Germinal center (tissue), 1 donor: ENCODE data around the gene SPPL3.
"Not testable (repeated sequence)": the region's sequence is repeated elsewhere in the genome, so short reads cannot be mapped to it uniquely, and the experiment has no call there.

Source experiments
- DNase-seq: peaks from one replicate; pipeline ENCODE4 v3.0.0; 2012; ENCODE audit warnings: mixed read lengths, low spot score

The SPPL3 gene

DNA sequence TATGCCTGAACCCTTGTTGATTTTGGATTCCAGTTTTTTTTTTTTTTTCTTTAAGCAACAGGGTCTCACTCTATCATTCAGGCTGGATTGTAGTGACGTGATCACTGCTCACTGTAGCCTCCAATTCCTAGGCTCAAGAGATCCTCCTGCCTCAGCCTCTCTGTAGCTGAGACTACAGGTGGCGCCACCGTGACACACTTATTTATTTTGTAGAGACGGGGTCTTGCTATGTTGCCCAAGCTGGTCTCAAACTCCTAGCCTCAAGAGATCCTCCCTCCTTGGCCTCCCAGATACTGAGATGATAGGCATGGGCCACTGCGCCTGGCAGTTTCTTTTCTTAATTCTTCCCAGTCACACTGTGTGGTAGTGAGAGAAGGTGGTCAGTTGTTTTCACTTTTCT lies 153.4 kb downstream of the SPPL3 start:
- no peak for DNase-seq

DNA sequence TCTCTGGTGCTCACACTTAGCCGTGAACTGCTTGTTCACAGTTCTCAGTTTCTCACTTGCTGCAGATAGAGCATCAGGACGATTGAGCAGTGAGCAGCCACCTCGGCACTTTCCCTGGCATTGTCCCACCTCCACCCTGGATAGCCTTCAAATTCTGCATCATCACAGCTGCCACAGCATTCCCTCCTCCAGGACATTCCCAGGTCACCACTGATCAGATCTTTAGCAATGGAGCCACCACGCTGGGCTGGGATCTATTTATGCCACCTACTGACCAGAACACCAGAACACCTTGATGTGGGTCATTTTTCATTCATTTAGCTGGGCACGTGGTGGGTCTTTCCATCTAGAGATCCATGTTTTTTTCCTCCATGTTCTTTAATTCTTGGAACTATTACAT lies 154.9 kb downstream of the SPPL3 start:
- no peak for DNase-seq

DNA sequence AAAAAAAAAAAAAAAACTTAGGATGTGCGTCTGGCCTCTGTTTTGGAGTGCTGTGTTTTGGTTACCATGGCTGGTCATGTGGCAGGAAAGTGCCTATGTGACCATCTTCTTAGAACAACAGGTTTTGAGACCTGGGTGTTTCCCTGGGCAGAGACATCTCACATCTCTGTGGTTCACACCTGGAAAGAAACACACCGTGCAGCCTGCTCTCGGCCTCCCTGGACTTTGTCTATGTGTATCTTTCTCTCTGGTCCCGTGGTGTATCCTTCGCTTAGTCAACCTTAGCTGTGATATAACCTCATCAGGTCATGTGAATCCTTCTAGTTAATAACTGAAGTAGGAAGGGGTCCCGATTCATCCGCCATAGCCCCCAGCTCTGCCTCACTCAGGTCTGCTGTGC lies 155.9 kb downstream of the SPPL3 start:
- no peak for DNase-seq

DNA sequence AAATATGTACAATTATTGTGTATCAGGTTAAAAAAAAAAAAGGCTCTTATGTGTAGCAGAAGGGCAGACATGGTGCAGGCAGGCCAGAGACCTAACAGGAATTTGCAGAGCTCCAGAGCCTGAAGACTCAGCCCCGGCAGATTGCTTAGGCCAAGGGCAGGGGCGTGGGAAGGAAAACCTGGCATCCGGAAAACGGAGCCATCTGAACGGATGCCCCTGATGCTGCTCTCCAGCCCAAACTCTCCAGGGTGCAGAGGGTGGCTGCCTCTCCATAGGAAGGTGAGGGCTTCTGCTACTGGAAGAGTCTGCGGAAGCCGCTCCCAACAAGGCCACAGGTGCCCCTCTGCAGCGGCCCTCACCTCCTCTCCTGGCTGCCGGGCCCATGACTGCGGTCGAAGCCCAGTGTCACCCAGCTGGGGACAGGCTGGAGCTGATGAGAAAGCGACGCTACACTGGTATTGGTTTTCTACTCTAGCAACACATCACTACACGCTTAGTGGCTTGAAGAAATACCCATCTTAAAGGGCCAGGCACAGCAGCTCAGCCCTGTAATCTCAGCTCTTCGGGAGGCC lies 159.2 kb downstream of the SPPL3 start:
- DNase-seq: no peak

DNA sequence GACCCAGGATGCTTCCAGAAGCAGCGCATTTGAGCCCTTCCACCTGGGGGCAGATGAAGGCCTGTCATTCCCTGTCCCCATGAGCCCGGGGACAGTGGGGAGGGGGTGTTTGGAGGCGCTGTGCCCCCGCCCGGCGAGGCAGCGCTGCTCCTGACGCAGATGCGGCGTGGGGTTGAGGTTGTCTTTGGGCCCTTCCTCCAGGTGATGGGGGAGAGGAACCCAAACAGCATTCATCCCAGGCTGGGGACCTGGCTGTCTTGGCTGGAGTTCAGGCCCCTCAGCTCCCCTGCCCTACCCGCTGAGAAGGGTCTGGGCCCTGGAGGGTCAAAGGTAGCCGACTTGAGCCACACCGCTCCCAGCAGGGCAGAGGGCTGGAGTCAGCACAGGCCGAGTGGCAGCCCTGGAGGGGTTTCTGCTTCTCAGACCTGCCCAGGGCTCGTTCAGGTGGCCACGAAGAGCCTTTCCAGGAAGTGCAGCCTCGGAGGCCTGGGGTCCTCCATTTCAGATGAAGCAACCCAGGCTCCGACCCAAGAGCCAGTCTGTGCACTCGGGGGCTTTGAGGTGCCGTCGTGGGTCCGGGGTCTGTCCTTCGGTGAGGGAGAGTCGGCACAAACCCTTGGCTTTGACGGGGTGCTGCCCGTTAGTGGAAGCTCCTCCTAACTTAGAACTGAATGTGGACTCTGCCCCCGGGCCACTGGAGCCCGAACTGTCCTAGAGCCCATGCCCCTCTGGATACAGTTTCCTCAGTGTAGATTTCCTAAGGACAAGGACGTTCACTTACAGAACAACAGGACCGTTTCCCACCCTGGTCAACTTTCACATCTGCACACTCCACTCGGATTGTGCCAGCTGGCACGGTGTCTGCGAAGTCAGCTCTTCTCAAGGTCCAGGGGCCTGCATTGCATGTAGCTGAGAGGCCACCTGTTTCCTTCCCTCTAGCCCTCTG lies 162.4 kb downstream of the SPPL3 start:
- no peak for DNase-seq

DNA sequence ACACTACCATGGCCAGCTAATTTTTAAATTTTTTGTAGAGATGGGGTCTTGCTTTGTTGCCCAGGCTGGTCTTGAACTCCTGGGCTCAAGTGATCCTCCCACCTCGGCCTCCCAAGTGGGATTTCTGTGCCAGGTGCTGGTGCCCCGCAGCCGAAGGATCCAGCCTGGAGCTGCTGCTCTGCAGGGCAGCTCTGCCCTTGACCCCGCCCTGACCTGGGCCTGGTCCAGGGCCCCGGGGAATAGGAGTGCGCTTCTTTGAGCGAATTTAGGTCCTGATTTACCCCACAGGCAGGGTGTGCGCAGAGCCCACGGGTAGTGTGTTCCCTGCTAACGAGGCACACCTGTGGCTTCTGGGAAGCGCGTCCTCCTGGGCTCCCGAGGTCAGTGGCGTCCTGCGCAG lies 163.3 kb downstream of the SPPL3 start:
- DNase-seq: no peak

DNA sequence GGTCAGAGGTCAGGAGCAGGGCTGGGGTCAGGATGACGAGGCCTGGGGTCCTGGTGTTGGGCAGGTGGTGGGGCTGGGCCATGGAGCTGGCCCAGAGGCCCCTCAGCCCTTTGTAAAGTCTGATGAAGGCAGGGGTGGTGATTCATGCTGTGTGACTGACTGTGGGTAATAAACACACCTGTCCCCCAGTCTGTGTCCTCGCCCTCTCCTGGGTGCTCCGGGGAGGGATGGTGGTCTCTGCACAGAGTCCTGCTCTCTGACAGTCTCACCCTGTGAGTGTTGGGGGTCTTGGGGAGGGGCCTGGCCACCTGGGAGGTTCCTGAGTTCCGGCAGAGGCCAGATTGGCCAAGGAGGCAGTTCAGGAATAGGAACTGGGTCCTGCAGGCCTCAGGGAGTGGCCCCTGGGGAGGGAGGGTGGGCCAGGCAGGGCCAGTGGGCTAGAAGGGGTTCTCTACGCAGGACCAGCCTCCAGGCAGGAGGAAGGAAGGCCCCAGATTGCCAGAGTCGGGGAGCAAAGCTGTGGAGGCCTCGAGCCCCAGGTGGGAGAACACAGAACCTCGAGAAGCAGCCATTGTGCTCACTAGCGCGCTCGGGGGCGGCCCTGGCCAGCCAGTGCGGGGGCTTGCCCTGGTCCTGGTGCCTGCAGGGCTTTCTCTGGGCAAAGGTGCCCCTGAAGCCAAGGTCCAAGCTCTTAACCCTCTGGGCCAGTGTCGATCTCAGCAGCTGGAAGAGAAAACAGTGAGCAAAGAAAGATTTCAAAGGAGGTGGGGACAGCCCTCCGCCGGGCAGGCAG lies 164.1 kb downstream of the SPPL3 start:
- no peak for DNase-seq

DNA sequence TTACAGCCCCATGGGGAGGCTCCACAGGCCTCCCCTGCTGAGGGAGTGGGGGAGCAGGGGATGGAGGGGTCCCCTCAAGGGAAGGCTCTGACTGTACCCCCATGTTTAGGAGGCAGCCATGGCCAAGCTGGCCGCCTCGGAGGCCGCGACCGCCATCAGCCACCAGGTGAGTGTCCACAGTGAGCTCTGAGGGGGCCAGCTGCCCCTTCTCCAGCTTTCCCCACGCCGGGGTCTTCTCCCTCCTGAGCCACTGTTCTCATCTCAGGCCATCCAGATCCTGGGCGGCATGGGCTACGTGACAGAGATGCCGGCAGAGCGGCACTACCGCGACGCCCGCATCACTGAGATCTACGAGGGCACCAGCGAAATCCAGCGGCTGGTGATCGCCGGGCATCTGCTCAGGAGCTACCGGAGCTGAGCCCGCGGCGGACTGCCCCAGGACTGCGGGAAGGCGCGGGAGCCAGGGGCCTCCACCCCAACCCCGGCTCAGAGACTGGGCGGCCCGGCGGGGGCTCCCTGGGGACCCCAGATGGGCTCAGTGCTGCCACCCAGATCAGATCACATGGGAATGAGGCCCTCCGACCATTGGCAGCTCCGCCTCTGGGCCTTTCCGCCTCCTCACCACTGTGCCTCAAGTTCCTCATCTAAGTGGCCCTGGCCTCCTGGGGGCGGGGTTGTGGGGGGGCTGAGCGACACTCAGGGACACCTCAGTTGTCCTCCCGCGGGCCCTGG lies 165.0 kb downstream of the SPPL3 start:
- DNase-seq: no peak

DNA sequence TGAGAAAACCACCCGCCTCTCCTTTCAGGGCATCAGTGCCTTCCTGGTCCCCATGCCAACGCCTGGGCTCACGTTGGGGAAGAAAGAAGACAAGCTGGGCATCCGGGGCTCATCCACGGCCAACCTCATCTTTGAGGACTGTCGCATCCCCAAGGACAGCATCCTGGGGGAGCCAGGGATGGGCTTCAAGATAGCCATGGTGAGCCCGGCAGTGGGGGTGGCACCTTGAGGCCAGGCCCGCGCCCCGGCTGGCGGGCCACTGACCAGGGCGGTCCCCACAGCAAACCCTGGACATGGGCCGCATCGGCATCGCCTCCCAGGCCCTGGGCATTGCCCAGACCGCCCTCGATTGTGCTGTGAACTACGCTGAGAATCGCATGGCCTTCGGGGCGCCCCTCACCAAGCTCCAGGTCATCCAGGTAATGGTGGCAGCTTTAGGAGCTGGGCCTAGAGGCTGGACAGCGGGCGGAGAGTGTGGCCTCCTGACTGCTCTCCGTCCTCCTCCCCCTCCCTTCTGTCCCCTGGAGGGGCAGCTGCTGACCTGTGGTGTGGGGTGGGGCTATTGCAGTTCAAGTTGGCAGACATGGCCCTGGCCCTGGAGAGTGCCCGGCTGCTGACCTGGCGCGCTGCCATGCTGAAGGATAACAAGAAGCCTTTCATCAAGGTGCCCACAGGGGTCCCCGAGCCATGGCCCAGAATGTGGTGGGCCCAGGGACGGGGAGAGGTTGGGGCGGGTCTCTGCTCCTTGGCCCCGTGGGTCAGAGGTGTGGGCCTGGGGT lies 165.7 kb downstream of the SPPL3 start:
- DNase-seq: no peak

DNA sequence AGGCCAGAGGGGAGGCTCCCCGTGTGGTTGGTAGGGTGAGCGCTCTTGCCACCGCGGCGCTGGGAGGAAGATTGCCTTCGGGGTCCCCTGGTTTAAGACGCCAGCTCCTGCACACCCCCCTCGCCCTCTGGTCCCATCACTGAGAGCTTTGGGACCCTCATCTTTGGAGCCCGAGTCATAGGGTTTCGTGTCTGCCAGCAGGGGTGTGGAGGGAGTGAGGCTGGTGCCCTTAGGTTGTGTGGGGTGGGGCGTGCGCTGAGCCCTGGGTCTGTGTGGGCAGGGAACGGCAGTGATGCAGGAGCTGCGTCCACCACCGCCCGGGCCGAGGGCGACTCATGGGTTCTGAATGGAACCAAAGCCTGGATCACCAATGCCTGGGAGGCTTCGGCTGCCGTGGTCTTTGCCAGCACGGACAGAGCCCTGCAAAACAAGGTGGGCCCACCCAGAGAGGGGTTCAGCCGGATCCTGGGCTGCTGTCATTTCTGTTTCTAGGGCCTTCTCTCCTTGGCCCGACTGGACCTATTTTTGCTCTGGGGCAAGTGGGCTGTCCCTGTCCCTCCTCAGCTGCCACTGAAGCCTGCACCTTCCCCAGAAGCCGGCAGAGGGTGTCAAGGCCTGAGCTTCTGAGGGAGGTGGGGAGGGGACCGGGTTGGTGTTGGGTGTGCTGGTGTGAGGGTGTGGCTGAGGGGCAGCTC lies 166.5 kb downstream of the SPPL3 start:
- no peak for DNase-seq

DNA sequence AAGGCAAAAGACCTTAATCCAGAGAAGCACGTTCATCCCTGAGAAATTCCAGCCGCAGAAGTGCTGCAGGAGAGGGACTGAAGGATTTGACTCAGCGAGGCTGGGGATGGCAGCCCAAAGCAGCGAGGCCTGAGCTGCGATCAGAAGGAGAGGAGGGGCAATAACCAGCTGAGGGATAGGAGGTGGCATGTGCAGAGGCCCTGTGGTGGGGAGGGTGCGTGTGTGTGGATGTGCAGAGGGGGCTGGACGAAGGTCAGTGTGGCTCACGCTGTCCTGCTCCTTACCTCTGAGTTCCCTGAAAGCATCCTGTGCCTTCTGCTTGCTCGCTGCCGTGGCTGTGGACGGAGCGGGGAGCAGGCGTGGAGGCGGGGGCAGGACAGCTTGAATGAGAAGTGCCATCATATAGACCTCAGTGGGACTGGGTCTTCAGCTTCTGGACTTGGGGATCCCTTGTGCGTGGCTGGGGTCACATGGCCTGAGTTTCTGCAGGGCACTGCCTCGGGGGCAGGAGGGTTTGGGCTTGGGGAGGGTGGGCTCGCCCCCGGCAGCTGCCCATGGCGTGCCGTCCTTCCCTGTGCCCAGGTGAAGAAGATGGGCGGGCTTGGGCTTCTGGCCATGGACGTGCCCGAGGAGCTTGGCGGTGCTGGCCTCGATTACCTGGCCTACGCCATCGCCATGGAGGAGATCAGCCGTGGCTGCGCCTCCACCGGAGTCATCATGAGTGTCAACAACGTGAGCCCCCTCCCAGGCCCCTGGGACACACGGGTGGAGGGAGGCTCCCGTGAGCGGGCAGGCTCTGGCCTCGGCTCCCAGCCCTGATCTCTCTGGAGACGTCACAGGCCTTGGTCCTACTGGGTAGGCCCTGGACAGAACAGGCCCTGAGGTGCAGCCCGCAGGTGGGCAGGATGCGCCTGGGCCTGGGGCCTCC lies 167.5 kb downstream of the SPPL3 start:
- no peak for DNase-seq

DNA sequence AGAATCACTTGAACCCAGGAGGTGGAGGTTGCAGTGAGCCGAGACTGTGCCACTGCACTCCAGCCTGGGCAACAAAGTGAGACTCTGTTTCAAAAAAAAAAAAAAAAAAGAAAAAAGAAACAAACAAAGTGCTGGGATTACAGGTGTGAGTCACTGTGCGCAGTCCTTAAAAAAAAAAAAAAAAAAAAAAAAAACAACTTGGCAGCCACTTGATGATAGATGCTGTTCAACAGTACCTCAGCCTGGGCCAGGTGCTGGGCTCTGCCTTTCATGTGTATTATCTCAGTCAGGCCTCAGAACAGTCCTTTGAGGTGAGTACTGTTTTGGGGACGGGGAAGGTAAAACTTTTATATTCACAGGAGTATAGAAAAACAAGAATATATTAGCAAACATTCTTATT lies 169.0 kb downstream of the SPPL3 start:
- no peak for DNase-seq

DNA sequence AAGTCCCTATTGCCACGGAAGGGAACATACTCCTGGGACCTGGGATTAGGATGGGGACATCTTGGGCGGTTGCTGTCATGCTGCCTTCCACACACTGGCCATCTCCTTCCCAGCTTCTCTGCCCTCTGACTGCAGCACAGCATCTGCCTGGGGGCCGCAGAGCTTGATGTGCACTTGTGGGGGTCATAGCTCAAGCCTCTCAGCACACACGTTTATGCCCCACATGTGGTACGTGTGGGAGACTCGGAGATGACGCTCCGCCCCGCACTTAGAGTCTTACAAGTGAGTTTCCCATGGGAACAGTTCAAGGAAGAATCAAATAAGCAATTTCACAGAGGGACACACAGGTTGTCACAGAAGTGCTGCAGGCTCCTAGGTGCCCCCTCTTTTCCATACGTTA lies 169.9 kb downstream of the SPPL3 start:
- DNase-seq: no peak

DNA sequence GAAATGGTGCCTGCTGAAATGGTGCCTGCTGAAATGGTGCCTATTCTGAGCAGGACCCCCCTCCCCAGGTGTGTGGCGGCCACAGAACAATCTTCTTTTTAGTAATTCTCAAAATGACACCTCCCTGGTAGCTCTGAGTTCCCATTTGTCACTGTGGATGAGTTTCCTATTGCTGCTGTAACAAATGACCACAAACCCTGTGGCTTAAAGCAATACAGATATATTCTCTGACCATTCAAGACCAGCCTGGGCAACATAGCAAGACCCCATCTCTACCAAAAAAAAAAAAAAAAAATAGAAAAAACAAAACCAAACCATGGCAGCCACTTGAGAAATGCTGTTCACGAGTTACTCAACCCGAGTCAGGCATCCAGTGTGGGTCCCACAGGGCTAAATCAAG lies 170.6 kb downstream of the SPPL3 start:
- DNase-seq: no peak

DNA sequence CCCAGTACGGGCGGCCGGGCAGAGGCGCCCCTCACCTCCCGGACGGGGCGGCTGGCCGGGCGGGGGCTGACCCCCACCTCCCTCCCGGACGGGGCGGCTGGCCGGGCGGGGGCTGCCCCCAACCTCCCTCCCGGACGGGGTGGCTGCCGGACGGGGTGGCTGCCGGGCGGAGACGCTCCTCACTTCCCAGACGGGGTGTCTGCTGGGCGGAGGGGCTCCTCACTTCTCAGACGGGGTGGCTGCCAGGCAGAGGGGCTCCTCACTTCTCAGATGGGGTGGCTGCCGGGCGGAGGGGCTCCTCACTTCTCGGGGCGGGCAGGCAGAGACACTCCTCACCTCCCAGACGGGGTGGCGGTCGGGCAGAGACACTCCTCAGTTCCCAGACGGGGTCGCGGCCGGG lies 172.0 kb downstream of the SPPL3 start:
- DNase-seq: not testable (repeated sequence)

DNA sequence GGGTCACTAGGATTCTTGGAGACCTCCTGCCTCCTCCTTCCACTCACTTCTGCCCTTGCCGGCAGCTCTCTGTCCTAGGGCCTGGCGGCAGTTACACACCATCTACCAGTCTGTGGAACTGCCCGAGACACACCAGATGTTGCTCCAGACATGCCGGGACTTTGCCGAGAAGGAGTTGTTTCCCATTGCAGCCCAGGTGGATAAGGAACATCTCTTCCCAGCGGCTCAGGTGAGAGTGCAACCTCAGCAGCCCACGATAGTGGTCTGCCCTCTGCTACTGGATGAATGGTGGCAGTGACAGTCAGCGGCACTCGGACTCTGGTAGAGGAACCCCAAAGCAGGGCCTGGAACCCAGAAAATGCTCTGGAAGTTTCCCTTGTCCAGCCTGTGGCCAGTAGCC lies 177.2 kb downstream of the SPPL3 start:
- no peak for DNase-seq

DNA sequence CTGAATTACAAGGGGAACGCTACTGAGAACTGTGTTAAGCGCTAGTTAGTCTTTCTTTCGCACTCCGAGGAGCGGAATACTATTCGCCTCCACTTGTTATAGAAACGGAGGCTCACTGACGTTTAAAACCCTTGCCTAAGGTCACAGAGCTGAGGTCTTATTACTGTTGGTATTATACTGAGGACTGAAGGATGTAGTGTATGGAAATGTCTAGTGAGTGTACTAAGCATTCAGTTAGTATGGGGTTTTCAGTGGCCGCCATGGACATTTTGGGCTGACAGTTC lies 177.7 kb downstream of the SPPL3 start:
- DNase-seq: no peak

DNA sequence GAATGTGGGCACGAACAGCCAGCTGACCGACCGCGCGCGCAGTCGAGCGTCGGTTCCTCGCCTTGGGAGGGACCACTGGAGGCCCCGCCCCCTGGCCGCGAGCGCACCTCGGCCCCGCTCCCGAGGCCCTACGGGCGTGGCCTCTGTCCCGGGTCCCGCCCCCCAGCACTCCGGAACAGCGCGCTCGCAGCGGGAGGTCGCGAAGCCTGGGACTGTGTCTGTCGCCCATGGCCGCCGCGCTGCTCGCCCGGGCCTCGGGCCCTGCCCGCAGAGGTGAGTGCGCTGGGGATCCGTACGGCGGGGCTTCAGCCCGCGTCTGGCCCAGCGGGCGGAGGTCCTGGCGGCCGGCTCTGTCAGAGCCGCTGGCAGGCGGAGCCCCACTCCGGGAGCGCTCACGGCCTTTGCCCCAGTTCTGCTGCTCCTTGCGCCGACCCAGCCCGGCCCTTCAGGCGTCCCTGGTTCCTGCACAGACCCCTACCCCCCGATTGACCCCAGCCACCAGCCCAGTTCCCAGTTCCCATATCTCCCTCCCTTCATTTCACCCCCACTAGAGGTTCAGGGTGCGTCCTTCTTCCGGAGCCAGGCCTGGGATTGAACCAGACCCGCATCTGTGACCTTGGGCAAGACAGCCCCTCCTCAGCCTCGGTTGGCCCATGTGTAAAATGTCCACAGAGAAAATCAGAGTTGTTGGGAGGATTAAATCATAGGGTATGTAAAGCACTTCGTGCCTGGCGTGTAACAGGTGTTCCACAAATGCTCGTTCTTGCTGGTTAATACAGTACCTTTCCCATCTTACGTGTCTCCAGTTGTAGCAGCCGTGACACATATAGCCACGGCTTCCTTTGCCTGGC lies 178.3 kb downstream of the SPPL3 start, which contains the start of gene ACADS:
Gene ACADS, plus strand, starts transcription at position 168 of the 851 bp plus-strand sequence. Its CDS starts 60 bp downstream, at position 228.
- DNase-seq: peak; percentile 97

DNA sequence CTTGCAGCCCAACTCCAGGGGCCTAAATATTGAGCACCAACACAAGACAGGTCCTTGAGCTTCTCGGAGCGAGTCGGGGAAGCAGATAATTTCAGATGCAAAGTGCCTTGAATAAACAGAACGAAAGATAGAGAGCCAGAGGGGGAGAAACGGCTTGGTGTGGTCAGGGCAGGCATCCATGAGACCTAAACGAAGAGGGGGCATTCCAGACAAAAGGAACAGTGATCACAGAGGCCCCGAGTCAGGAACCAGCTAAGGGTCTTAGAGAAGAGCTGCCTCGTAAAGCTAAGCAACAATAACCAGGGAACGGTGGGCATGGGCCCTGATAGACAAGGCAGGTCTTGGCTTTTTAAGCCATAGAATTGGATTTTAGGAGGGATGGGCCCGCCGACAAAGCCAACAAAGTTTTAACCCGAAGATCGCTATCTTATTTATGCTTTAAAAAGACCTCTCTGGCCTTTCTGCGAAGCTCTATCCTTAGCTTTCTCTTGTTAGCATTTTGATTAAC lies 179.0 kb downstream of the SPPL3 start:
- DNase-seq: no peak
